H1 (cell line): ENCODE measurements around the gene SUPT4H1.

Experiments
- CHD1 ChIP-seq: IDR thresholded peaks from 2 replicates; pipeline ENCODE4 v1.6.1; 2012; ENCODE audit warnings: low read depth, low read length, improper control_type of control experiment
- KDM5A ChIP-seq: fragments of 200-600 bp; IDR thresholded peaks from 2 replicates; pipeline ENCODE4 v1.7.1; 2012; ENCODE audit warnings: mild to moderate bottlenecking, low read length, inconsistent platforms, mixed read lengths
- MAFK ChIP-seq: IDR thresholded peaks from 2 replicates; pipeline ENCODE4 v1.6.1; 2012; ENCODE audit warnings: low read depth, mild to moderate bottlenecking, improper control_type of control experiment, low read length
- POLR2A ChIP-seq, 2 experiments: IDR thresholded peaks; 1 replicate in 1 of 2; 2 replicates in 1 of 2; pipeline ENCODE4 v1.6.1; 2011; ENCODE audit warnings: low read depth in 2 of 2, low read length in 2 of 2, mild to moderate bottlenecking in 2 of 2; ENCODE audit errors: control extremely low read depth in 1 of 2
- POLR2AphosphoS5 ChIP-seq: IDR thresholded peaks from 2 replicates; pipeline ENCODE4 v1.6.1; 2011; ENCODE audit warnings: low read depth, low read length
- TBP ChIP-seq: IDR thresholded peaks from 2 replicates; pipeline ENCODE4 v1.6.1; 2011; ENCODE audit warnings: low read depth, low read length, improper control_type of control experiment
- ZNF274 ChIP-seq: IDR thresholded peaks from 2 replicates; pipeline ENCODE4 v1.7.0; 2012; ENCODE audit warnings: low read length, borderline replicate concordance; ENCODE audit errors: extremely low read depth
- TF ChIP-seq, protein P1 (sequence below), 3 experiments: IDR thresholded peaks; 1 replicate in 2 of 3; 2 replicates in 1 of 3; pipeline versions ENCODE4 v1.5.1 to v1.6.1; 2011; ENCODE audit warnings: low read length in 3 of 3, mild to moderate bottlenecking in 3 of 3, inconsistent platforms in 2 of 3, low read depth in 1 of 3, moderate library complexity in 1 of 3; ENCODE audit not compliant: insufficient read depth in 1 of 3; ENCODE audit errors: control extremely low read depth in 1 of 3
- TF ChIP-seq, protein P2 (sequence below): IDR thresholded peaks from 2 replicates; pipeline ENCODE4 v1.6.1; 2011; ENCODE audit warnings: low read length, improper control_type of control experiment

DNA sequence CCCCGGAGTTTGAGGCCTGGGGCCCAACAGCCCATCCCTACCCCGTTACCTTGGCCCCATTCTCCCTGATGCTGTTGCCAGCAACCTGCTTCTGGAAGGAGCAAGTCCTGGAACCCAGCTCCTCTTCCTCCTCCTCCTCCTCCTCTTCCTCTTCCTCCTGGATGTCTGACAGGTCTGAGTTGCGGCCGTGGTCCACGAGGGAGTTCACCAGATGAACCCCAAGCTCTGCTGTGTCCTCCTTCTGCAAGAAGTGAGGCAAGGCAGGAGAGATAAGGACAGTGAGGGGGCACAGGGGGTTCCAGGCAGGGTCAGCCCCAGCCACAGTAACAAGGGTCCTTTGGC is 42.1 kb downstream of the SUPT4H1 start:
- TF ChIP-seq POLR2AphosphoS5 (no peak), POLR2A (IDR thresholded peaks at IDR 0.05; ENCODE audit: control extremely low read depth in 1 of 2, low read depth in 2 of 2, low read length in 2 of 2) (no peak), MAFK (no peak), ZNF274 (no peak), CHD1 (no peak), KDM5A (no peak), TBP (no peak)
- TF ChIP-seq, protein P1, sequence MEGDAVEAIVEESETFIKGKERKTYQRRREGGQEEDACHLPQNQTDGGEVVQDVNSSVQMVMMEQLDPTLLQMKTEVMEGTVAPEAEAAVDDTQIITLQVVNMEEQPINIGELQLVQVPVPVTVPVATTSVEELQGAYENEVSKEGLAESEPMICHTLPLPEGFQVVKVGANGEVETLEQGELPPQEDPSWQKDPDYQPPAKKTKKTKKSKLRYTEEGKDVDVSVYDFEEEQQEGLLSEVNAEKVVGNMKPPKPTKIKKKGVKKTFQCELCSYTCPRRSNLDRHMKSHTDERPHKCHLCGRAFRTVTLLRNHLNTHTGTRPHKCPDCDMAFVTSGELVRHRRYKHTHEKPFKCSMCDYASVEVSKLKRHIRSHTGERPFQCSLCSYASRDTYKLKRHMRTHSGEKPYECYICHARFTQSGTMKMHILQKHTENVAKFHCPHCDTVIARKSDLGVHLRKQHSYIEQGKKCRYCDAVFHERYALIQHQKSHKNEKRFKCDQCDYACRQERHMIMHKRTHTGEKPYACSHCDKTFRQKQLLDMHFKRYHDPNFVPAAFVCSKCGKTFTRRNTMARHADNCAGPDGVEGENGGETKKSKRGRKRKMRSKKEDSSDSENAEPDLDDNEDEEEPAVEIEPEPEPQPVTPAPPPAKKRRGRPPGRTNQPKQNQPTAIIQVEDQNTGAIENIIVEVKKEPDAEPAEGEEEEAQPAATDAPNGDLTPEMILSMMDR (IDR thresholded peaks at IDR 0.05; ENCODE audit: control extremely low read depth in 1 of 3, insufficient read depth in 1 of 3, low read depth in 1 of 3, low read length in 3 of 3) = no peak
- TF ChIP-seq, protein P2, sequence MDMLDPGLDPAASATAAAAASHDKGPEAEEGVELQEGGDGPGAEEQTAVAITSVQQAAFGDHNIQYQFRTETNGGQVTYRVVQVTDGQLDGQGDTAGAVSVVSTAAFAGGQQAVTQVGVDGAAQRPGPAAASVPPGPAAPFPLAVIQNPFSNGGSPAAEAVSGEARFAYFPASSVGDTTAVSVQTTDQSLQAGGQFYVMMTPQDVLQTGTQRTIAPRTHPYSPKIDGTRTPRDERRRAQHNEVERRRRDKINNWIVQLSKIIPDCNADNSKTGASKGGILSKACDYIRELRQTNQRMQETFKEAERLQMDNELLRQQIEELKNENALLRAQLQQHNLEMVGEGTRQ = no peak
